Epithelial cell of proximal tubule (primary cell): Measurements from ENCODE around the gene IGSF5. TPM values are rescaled to one million over a fixed set of nuclear protein-coding genes. Genes with fewer than 3 reads are reported as not detected.

Experiments
- DNase-seq: peaks from one replicate; pipeline ENCODE4 v3.0.0-alpha.2; 2011; ENCODE audit warnings: low read depth
- H3K4me3 ChIP-seq: 2 replicates; pipeline ENCODE4 v1.5.1; 2011; ENCODE audit warnings: low read depth, mild to moderate bottlenecking, low read length
- CTCF ChIP-seq: conservative IDR thresholded peaks from 2 replicates; pipeline ENCODE4 v1.5.1; 2012; ENCODE audit warnings: low read depth, mild to moderate bottlenecking, low read length
- total RNA-seq: library from RNA; depleted of rRNA; stranded (reverse); fragments of >200 nt; gene quantifications from 2 replicates; pipeline ENCODE4 v1.2.3, GENCODE V29; 2015

The IGSF5 gene
- total RNA-seq, 1 donor from 2014 or later: 0.40 TPM

- no peak for TF ChIP-seq CTCF
- H3K4me3 ChIP-seq: no peak overlapping the region
- no peak for DNase-seq
Measured at GRCh38 chr21:39724944-39725343, 20.0 kb upstream of the IGSF5 start.

GRCh38 chr21:39726133-39726532 is 18.9 kb upstream of the IGSF5 start:
- no peak overlapping the region for H3K4me3 ChIP-seq
- DNase-seq: no peak
- peak; percentile 53 for TF ChIP-seq CTCF

GRCh38 chr21:39727401-39728120 is 17.4 kb upstream of the IGSF5 start:
- H3K4me3 ChIP-seq: no peak overlapping the region
- no peak for TF ChIP-seq CTCF
- DNase-seq: no peak

GRCh38 chr21:39728341-39728740 is 16.6 kb upstream of the IGSF5 start:
- H3K4me3 ChIP-seq: no peak overlapping the region
- no peak for DNase-seq
- TF ChIP-seq CTCF: no peak

- no peak overlapping the region for H3K4me3 ChIP-seq
- DNase-seq: no peak
- no peak for TF ChIP-seq CTCF
Measured at GRCh38 chr21:39730418-39731157, 14.4 kb upstream of the IGSF5 start.

GRCh38 chr21:39736716-39737115 is 8.3 kb upstream of the IGSF5 start:
- H3K4me3 ChIP-seq: no peak overlapping the region
- DNase-seq: no peak
- no peak for TF ChIP-seq CTCF
